ENCODE data around the gene ESR2. TPM values are rescaled to one million over a fixed set of nuclear protein-coding genes. Genes with fewer than 3 reads are reported as not detected.

The ESR2 gene
- polyA plus RNA-seq, 3 donors, result 0.04 TPM; not detected in 2

- Histone ChIP-seq H3K27me3 (ENCODE audit: control insufficient read depth in 2 of 2, insufficient read depth in 2 of 2, low read length in 2 of 2) (no peaks in the 10 kb centered on the region), H3K4me1 (ENCODE audit: control insufficient read depth in 1 of 2, insufficient read depth in 2 of 2, low read length in 2 of 2) (no peaks in the 10 kb centered on the region), H4K20me1 (ENCODE audit: insufficient read depth, low read length) (no peaks in the 10 kb centered on the region), H3K36me3 (replicated peaks in 1 of 2; ENCODE audit: control insufficient read depth in 1 of 2, insufficient read depth in 2 of 2, low read length in 2 of 2) (no peaks in the 10 kb centered on the region), H3K27ac (ENCODE audit: low read depth in 1 of 2, low read length in 2 of 2) (no peak overlapping the region), H3K4me2 (replicated peaks; ENCODE audit: extremely low read depth, low read length, poor library complexity, severe bottlenecking) (no peak overlapping the region), H3K4me3 (replicated peaks in 1 of 3; ENCODE audit: low read depth in 2 of 3, low read length in 3 of 3) (no peak overlapping the region), H2AFZ (ENCODE audit: insufficient read depth, low read depth, low read length, poor library complexity, severe bottlenecking) (no peak overlapping the region), H3K9me3 (replicated peaks in 1 of 2; ENCODE audit: control insufficient read depth in 1 of 2, insufficient read depth in 1 of 2, low read length in 2 of 2) (no peaks in the 10 kb centered on the region), H3K9ac (ENCODE audit: insufficient read depth, low read length, poor library complexity, severe bottlenecking) (no peak overlapping the region), H3K79me2 (ENCODE audit: insufficient read depth, low read length) (no peaks in the 10 kb centered on the region)
- no peak for TF ChIP-seq CTCF (IDR thresholded peaks at IDR 0.05)
- Mint-ChIP-seq H3K36me3 (no peaks in the 10 kb centered on the region), H3K9me3 (peaks cover 0 to 7% (median 0%) of the 10 kb centered on the region in 7 donors), H3K27me3 (ENCODE audit: low read depth in 3 of 3) (peaks cover 0 to 4% (median 0%) of the 10 kb centered on the region in 3 donors), H3K4me1 (no peaks in the 10 kb centered on the region), H3K4me3 (no peak overlapping the region), H3K27ac (no peak overlapping the region)
- intact Hi-C loops (cut with micrococcal nuclease), result no loop called here
- WGBS (ENCODE audit: insufficient coverage), result 50% methylated on average over 1 of the region's 3 CpGs
- no peak for DNase-seq
Measured at GRCh38 chr14:64187331-64187730, 106.8 kb downstream of the ESR2 start.

- Histone ChIP-seq H4K20me1 (ENCODE audit: insufficient read depth, low read length) (no peaks in the 10 kb centered on the region), H3K27ac (ENCODE audit: low read depth in 1 of 2, low read length in 2 of 2) (no peak overlapping the region), H3K9me3 (replicated peaks in 1 of 2; ENCODE audit: control insufficient read depth in 1 of 2, insufficient read depth in 1 of 2, low read length in 2 of 2) (no peaks in the 10 kb centered on the region), H3K36me3 (replicated peaks in 1 of 2; ENCODE audit: control insufficient read depth in 1 of 2, insufficient read depth in 2 of 2, low read length in 2 of 2) (no peaks in the 10 kb centered on the region), H3K27me3 (ENCODE audit: control insufficient read depth in 2 of 2, insufficient read depth in 2 of 2, low read length in 2 of 2) (no peaks in the 10 kb centered on the region), H3K4me3 (replicated peaks in 1 of 3; ENCODE audit: low read depth in 2 of 3, low read length in 3 of 3) (no peak overlapping the region), H2AFZ (ENCODE audit: insufficient read depth, low read depth, low read length, poor library complexity, severe bottlenecking) (no peak overlapping the region), H3K9ac (ENCODE audit: insufficient read depth, low read length, poor library complexity, severe bottlenecking) (no peak overlapping the region), H3K4me2 (replicated peaks; ENCODE audit: extremely low read depth, low read length, poor library complexity, severe bottlenecking) (no peak overlapping the region), H3K79me2 (ENCODE audit: insufficient read depth, low read length) (no peaks in the 10 kb centered on the region), H3K4me1 (ENCODE audit: control insufficient read depth in 1 of 2, insufficient read depth in 2 of 2, low read length in 2 of 2) (no peaks in the 10 kb centered on the region)
- H3K36me3 Mint-ChIP-seq, result no peaks in the 10 kb centered on the region
- no peak for TF ChIP-seq CTCF (IDR thresholded peaks at IDR 0.05)
- no peak for DNase-seq
- peaks cover 0 to 2% (median 0%) of the 10 kb centered on the region in 3 donors for H3K27me3 Mint-ChIP-seq (ENCODE audit: low read depth in 3 of 3)
- no peak overlapping the region for H3K4me3 Mint-ChIP-seq
- no peak overlapping the region for H3K27ac Mint-ChIP-seq
- H3K4me1 Mint-ChIP-seq, result no peaks in the 10 kb centered on the region
- peaks cover 0 to 7% (median 0%) of the 10 kb centered on the region in 7 donors for H3K9me3 Mint-ChIP-seq
- whole genome bisulfite sequencing (ENCODE audit: insufficient coverage), result 91% methylated on average over 10 of the region's 12 CpGs
- intact Hi-C loops (cut with micrococcal nuclease), result no loop called here
Measured at GRCh38 chr14:64186231-64187129, 107.7 kb downstream of the ESR2 start.

Data from CD14-positive monocyte (primary cell).